ENCODE data around the gene CCSER2.
"Not testable (repeated sequence)": the region's sequence is repeated elsewhere in the genome, so short reads cannot be mapped to it uniquely, and the experiment has no call there.

Gene CCSER2

GRCh38 chr10:84494849-84495180, 166.4 kb downstream of the CCSER2 start:
- no peak overlapping the region for H3K9ac ChIP-seq (ENCODE audit: low read length in 5 of 5)
- no peak overlapping the region for H3K27ac ChIP-seq (ENCODE audit: low read depth, low read length)
- H3K9me3 ChIP-seq (ENCODE audit: control insufficient read depth in 5 of 5, low read length in 5 of 5), result peaks cover 0 to 3% (median 0%) of the 10 kb centered on the region in 5 donors
- H3K27me3 ChIP-seq (ENCODE audit: control insufficient read depth in 5 of 5, insufficient read depth in 4 of 5, low read length in 5 of 5), result no peaks in the 10 kb centered on the region
- no peak overlapping the region for H3K4me3 ChIP-seq (ENCODE audit: low read depth in 1 of 5, low read length in 5 of 5)
- H3K4me1 ChIP-seq (ENCODE audit: control insufficient read depth in 5 of 5, insufficient read depth in 5 of 5, low read length in 5 of 5), result no peaks in the 10 kb centered on the region
- H3K36me3 ChIP-seq (ENCODE audit: control insufficient read depth in 5 of 5, insufficient read depth in 5 of 5, low read length in 5 of 5), result peaks cover 0 to 4% (median under 1%) of the 10 kb centered on the region in 5 donors

- Histone ChIP-seq H3K9me3 (ENCODE audit: control insufficient read depth in 5 of 5, low read length in 5 of 5) (no peaks in the 10 kb centered on the region), H3K27me3 (ENCODE audit: control insufficient read depth in 5 of 5, insufficient read depth in 4 of 5, low read length in 5 of 5) (no peaks in the 10 kb centered on the region), H3K27ac (ENCODE audit: low read depth, low read length) (no peak overlapping the region), H3K4me1 (ENCODE audit: control insufficient read depth in 5 of 5, insufficient read depth in 5 of 5, low read length in 5 of 5) (no peaks in the 10 kb centered on the region), H3K9ac (ENCODE audit: low read length in 5 of 5) (no peak overlapping the region), H3K36me3 (ENCODE audit: control insufficient read depth in 5 of 5, insufficient read depth in 5 of 5, low read length in 5 of 5) (peaks cover 0 to 7% (median 2%) of the 10 kb centered on the region in 5 donors), H3K4me3 (ENCODE audit: low read depth in 1 of 5, low read length in 5 of 5) (no peak overlapping the region)
Measured at GRCh38 chr10:84497978-84498377, 169.6 kb downstream of the CCSER2 start.

DNA sequence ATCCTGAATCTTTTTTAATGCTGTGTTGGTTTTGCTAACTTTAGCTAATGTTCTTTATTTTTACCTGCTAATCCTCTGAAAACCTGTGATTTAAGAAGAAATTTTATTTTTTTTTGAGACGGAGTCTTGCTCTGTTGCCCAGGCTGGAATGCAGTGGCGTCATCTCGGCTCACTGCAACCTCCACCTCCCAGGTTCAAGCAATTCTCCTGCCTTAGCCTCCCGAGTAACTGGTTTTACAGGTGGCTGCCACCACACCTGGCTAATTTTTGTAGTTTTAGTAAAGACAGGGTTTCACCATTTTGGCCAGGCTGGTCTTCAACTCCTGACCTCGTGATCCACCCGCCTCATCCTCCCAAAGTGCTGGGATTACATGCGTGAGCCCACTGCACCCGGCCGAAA, 170.7 kb downstream of the CCSER2 start:
- H3K9ac ChIP-seq (ENCODE audit: low read length in 5 of 5); H3K27me3 ChIP-seq (ENCODE audit: control insufficient read depth in 5 of 5, insufficient read depth in 4 of 5, low read length in 5 of 5); H3K4me3 ChIP-seq (ENCODE audit: low read depth in 1 of 5, low read length in 5 of 5); H3K36me3 ChIP-seq (ENCODE audit: control insufficient read depth in 5 of 5, insufficient read depth in 5 of 5, low read length in 5 of 5); H3K4me1 ChIP-seq (ENCODE audit: control insufficient read depth in 5 of 5, insufficient read depth in 5 of 5, low read length in 5 of 5); H3K27ac ChIP-seq (ENCODE audit: low read depth, low read length); H3K9me3 ChIP-seq (ENCODE audit: control insufficient read depth in 5 of 5, low read length in 5 of 5): not testable (repeated sequence)

GRCh38 chr10:84499846-84500245, 171.5 kb downstream of the CCSER2 start:
- H3K4me1 ChIP-seq (ENCODE audit: control insufficient read depth in 5 of 5, insufficient read depth in 5 of 5, low read length in 5 of 5), result no peaks in the 10 kb centered on the region
- no peak overlapping the region for H3K9ac ChIP-seq (ENCODE audit: low read length in 5 of 5)
- H3K27me3 ChIP-seq (ENCODE audit: control insufficient read depth in 5 of 5, insufficient read depth in 4 of 5, low read length in 5 of 5), result no peaks in the 10 kb centered on the region
- H3K36me3 ChIP-seq (ENCODE audit: control insufficient read depth in 5 of 5, insufficient read depth in 5 of 5, low read length in 5 of 5), result peaks cover 0 to 7% (median 2%) of the 10 kb centered on the region in 5 donors
- no peak overlapping the region for H3K27ac ChIP-seq (ENCODE audit: low read depth, low read length)
- H3K4me3 ChIP-seq (ENCODE audit: low read depth in 1 of 5, low read length in 5 of 5), result no peak overlapping the region
- no peaks in the 10 kb centered on the region for H3K9me3 ChIP-seq (ENCODE audit: control insufficient read depth in 5 of 5, low read length in 5 of 5)

DNA sequence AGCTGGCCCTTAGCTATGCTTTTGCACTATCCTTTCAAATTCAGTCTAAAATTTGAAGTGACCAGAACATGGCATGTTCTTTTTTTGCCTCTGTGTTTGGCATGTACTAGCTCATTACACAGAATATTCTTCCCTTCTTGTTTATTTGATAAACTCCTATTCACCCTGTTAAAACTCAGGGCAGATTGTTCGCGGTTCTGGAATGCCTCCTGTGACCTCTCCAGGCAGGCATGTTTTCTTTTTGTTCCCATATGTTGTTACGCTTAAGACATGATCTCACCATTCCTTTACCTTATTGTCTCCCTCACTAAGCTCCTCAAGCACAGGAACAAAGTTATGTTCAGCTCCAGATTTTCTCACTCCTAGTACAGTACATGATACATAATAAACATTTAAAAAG, 181.7 kb downstream of the CCSER2 start:
- Histone ChIP-seq H3K27ac (ENCODE audit: low read depth, low read length) (no peak overlapping the region), H3K9ac (ENCODE audit: low read length in 5 of 5) (no peak overlapping the region), H3K27me3 (ENCODE audit: control insufficient read depth in 5 of 5, insufficient read depth in 4 of 5, low read length in 5 of 5) (no peaks in the 10 kb centered on the region), H3K4me3 (ENCODE audit: low read depth in 1 of 5, low read length in 5 of 5) (no peak overlapping the region), H3K36me3 (ENCODE audit: control insufficient read depth in 5 of 5, insufficient read depth in 5 of 5, low read length in 5 of 5) (peaks cover 14 to 22% (median 18%) of the 10 kb centered on the region in 5 donors), H3K9me3 (ENCODE audit: control insufficient read depth in 5 of 5, low read length in 5 of 5) (no peaks in the 10 kb centered on the region), H3K4me1 (ENCODE audit: control insufficient read depth in 5 of 5, insufficient read depth in 5 of 5, low read length in 5 of 5) (no peaks in the 10 kb centered on the region)

GRCh38 chr10:84511106-84511505, 182.7 kb downstream of the CCSER2 start:
- no peaks in the 10 kb centered on the region for H3K9me3 ChIP-seq (ENCODE audit: control insufficient read depth in 5 of 5, low read length in 5 of 5)
- peaks cover 16 to 28% (median 19%) of the 10 kb centered on the region in 5 donors for H3K36me3 ChIP-seq (ENCODE audit: control insufficient read depth in 5 of 5, insufficient read depth in 5 of 5, low read length in 5 of 5)
- H3K27ac ChIP-seq (ENCODE audit: low read depth, low read length), result no peak overlapping the region
- no peaks in the 10 kb centered on the region for H3K4me1 ChIP-seq (ENCODE audit: control insufficient read depth in 5 of 5, insufficient read depth in 5 of 5, low read length in 5 of 5)
- no peaks in the 10 kb centered on the region for H3K27me3 ChIP-seq (ENCODE audit: control insufficient read depth in 5 of 5, insufficient read depth in 4 of 5, low read length in 5 of 5)
- no peak overlapping the region for H3K9ac ChIP-seq (ENCODE audit: low read length in 5 of 5)
- no peak overlapping the region for H3K4me3 ChIP-seq (ENCODE audit: low read depth in 1 of 5, low read length in 5 of 5)

- no peaks in the 10 kb centered on the region for H3K4me1 ChIP-seq (ENCODE audit: control insufficient read depth in 5 of 5, insufficient read depth in 5 of 5, low read length in 5 of 5)
- no peak overlapping the region for H3K9ac ChIP-seq (ENCODE audit: low read length in 5 of 5)
- H3K36me3 ChIP-seq (ENCODE audit: control insufficient read depth in 5 of 5, insufficient read depth in 5 of 5, low read length in 5 of 5), result peaks cover 18 to 31% (median 21%) of the 10 kb centered on the region in 5 donors
- H3K4me3 ChIP-seq (ENCODE audit: low read depth in 1 of 5, low read length in 5 of 5), result no peak overlapping the region
- no peaks in the 10 kb centered on the region for H3K27me3 ChIP-seq (ENCODE audit: control insufficient read depth in 5 of 5, insufficient read depth in 4 of 5, low read length in 5 of 5)
- no peak overlapping the region for H3K27ac ChIP-seq (ENCODE audit: low read depth, low read length)
- H3K9me3 ChIP-seq (ENCODE audit: control insufficient read depth in 5 of 5, low read length in 5 of 5), result no peaks in the 10 kb centered on the region
Measured at GRCh38 chr10:84511709-84512285, 183.4 kb downstream of the CCSER2 start.

DNA sequence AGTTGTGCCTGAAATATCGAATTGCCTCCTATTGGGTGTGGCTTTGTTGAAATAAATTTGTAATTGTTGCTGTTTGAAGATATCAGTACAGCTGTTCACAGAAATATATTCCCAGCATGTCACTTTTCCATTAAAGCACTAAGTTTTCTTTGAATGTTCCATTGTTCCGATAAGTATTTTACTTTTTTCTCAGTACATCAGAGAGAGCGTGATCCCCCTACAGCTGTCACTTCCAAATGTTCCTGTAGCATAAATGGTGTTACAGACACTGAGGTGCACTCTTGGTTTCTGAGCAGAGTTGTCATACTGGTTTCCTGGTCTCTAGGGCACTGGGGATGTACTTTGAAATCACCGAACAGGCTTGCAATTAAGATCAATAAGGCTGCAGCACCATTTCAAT, 189.2 kb downstream of the CCSER2 start:
- no peak overlapping the region for H3K4me3 ChIP-seq (ENCODE audit: low read depth in 1 of 5, low read length in 5 of 5)
- H3K27ac ChIP-seq (ENCODE audit: low read depth, low read length), result no peak overlapping the region
- no peak overlapping the region for H3K9ac ChIP-seq (ENCODE audit: low read length in 5 of 5)
- H3K36me3 ChIP-seq (ENCODE audit: control insufficient read depth in 5 of 5, insufficient read depth in 5 of 5, low read length in 5 of 5), result peaks cover 18 to 25% (median 21%) of the 10 kb centered on the region in 5 donors
- no peaks in the 10 kb centered on the region for H3K9me3 ChIP-seq (ENCODE audit: control insufficient read depth in 5 of 5, low read length in 5 of 5)
- no peaks in the 10 kb centered on the region for H3K27me3 ChIP-seq (ENCODE audit: control insufficient read depth in 5 of 5, insufficient read depth in 4 of 5, low read length in 5 of 5)
- H3K4me1 ChIP-seq (ENCODE audit: control insufficient read depth in 5 of 5, insufficient read depth in 5 of 5, low read length in 5 of 5), result no peaks in the 10 kb centered on the region

DNA sequence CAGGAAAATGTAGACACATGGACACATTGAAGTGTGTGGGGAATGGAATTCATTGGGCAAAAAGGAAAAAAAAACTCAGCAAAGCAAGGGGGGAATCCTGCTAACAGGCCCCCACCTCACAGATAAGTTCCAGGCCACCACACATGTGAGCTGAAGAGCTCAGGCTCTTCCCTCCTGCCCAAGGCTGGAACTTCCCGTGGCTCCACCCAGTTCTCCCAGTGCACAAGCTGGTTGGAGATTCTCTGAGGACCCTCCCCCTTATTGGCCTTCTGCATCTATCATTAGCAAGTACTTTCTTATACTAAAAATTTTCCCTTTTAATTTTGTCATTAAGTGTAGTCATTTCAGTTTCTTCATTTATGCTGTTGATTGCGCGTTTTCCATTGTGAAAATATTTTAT, 190.8 kb downstream of the CCSER2 start:
- Histone ChIP-seq H3K36me3 (ENCODE audit: control insufficient read depth in 5 of 5, insufficient read depth in 5 of 5, low read length in 5 of 5) (peaks cover 7 to 17% (median 11%) of the 10 kb centered on the region in 5 donors), H3K9me3 (ENCODE audit: control insufficient read depth in 5 of 5, low read length in 5 of 5) (no peaks in the 10 kb centered on the region), H3K9ac (ENCODE audit: low read length in 5 of 5) (no peak overlapping the region), H3K4me1 (ENCODE audit: control insufficient read depth in 5 of 5, insufficient read depth in 5 of 5, low read length in 5 of 5) (no peaks in the 10 kb centered on the region), H3K27ac (ENCODE audit: low read depth, low read length) (no peak overlapping the region), H3K4me3 (ENCODE audit: low read depth in 1 of 5, low read length in 5 of 5) (no peak overlapping the region), H3K27me3 (ENCODE audit: control insufficient read depth in 5 of 5, insufficient read depth in 4 of 5, low read length in 5 of 5) (no peaks in the 10 kb centered on the region)

DNA sequence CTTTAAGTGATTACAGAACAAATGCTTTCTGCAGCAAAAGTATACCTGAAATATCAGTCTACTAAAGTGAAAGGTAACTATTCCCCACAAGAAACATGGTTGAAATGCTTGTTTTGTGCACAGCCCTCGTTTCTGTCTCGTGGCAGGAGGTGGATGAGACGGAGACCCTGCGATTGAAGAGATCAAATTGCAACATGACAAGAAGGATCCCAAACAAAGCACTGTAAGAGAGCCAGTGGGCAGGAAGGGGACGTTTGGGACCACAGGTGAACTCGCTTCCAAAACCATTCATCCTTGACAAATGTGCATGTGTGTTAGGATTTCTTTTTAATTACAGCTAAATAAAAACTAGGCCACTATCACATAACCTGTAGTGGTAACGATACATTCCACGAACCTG, 192.6 kb downstream of the CCSER2 start:
- no peak overlapping the region for H3K9ac ChIP-seq (ENCODE audit: low read length in 5 of 5)
- no peak overlapping the region for H3K27ac ChIP-seq (ENCODE audit: low read depth, low read length)
- H3K4me3 ChIP-seq (ENCODE audit: low read depth in 1 of 5, low read length in 5 of 5), result no peak overlapping the region
- H3K36me3 ChIP-seq (ENCODE audit: control insufficient read depth in 5 of 5, insufficient read depth in 5 of 5, low read length in 5 of 5), result peaks cover 2 to 4% (median 3%) of the 10 kb centered on the region in 5 donors
- no peaks in the 10 kb centered on the region for H3K9me3 ChIP-seq (ENCODE audit: control insufficient read depth in 5 of 5, low read length in 5 of 5)
- no peaks in the 10 kb centered on the region for H3K27me3 ChIP-seq (ENCODE audit: control insufficient read depth in 5 of 5, insufficient read depth in 4 of 5, low read length in 5 of 5)
- no peaks in the 10 kb centered on the region for H3K4me1 ChIP-seq (ENCODE audit: control insufficient read depth in 5 of 5, insufficient read depth in 5 of 5, low read length in 5 of 5)

- Histone ChIP-seq H3K4me1 (ENCODE audit: control insufficient read depth in 5 of 5, insufficient read depth in 5 of 5, low read length in 5 of 5) (no peaks in the 10 kb centered on the region), H3K9me3 (ENCODE audit: control insufficient read depth in 5 of 5, low read length in 5 of 5) (no peaks in the 10 kb centered on the region), H3K36me3 (ENCODE audit: control insufficient read depth in 5 of 5, insufficient read depth in 5 of 5, low read length in 5 of 5) (no peaks in the 10 kb centered on the region), H3K27ac (ENCODE audit: low read depth, low read length) (no peak overlapping the region), H3K4me3 (ENCODE audit: low read depth in 1 of 5, low read length in 5 of 5) (no peak overlapping the region), H3K27me3 (ENCODE audit: control insufficient read depth in 5 of 5, insufficient read depth in 4 of 5, low read length in 5 of 5) (no peaks in the 10 kb centered on the region), H3K9ac (ENCODE audit: low read length in 5 of 5) (no peak overlapping the region)
Measured at GRCh38 chr10:84521468-84521867, 193.1 kb downstream of the CCSER2 start.

Measured in subcutaneous abdominal adipose tissue (tissue), 5 donors.